Measurements from ENCODE around the gene CDH6. TPM values are rescaled to one million over a fixed set of nuclear protein-coding genes. Genes with fewer than 3 reads are reported as not detected.

Gene CDH6
- total and polyA plus RNA-seq, 10 of the 15 experiments (the other 5 are each of a cell fraction or from before 2014, with no cell fraction given): 0.01 TPM; not detected in 9

GRCh38 chr5:31218978-31219377 is 25.5 kb downstream of the CDH6 start:
- TF ChIP-seq RAD21 (IDR thresholded peaks at IDR 0.05; ENCODE audit: insufficient read depth, low read depth, low read length) (no peak), NFYA (IDR thresholded peaks at IDR 0.05; ENCODE audit: borderline replicate concordance, low read depth, low read length) (no peak), SMC3 (IDR thresholded peaks at IDR 0.05; ENCODE audit: borderline replicate concordance, low read length) (no peak), EED (IDR thresholded peaks at IDR 0.05; ENCODE audit: low read depth) (no peak), SIN3A (IDR thresholded peaks at IDR 0.05; ENCODE audit: low read depth, low read length) (no peak), NRF1 (conservative IDR thresholded peaks at IDR 0.05; ENCODE audit: low read depth, low read length) (no peak), KDM1A (IDR thresholded peaks at IDR 0.05; ENCODE audit: borderline replicate concordance) (no peak), CHD2 (IDR thresholded peaks at IDR 0.05; ENCODE audit: borderline replicate concordance, low read depth, low read length) (no peak), ZBED1 (IDR thresholded peaks at IDR 0.05; ENCODE audit: borderline replicate concordance) (no peak), ATF3 (IDR thresholded peaks at IDR 0.05; ENCODE audit: borderline replicate concordance, extremely low read depth, low read depth, low read length) (no peak), RB1 (IDR thresholded peaks at IDR 0.05; ENCODE audit: borderline replicate concordance) (no peak), GABPA (IDR thresholded peaks at IDR 0.05; ENCODE audit: low read depth) (no peak), FOXK2 (IDR thresholded peaks at IDR 0.05) (no peak)
- TF ChIP-seq, protein P1, sequence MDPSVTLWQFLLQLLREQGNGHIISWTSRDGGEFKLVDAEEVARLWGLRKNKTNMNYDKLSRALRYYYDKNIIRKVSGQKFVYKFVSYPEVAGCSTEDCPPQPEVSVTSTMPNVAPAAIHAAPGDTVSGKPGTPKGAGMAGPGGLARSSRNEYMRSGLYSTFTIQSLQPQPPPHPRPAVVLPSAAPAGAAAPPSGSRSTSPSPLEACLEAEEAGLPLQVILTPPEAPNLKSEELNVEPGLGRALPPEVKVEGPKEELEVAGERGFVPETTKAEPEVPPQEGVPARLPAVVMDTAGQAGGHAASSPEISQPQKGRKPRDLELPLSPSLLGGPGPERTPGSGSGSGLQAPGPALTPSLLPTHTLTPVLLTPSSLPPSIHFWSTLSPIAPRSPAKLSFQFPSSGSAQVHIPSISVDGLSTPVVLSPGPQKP (IDR thresholded peaks at IDR 0.05; ENCODE audit: low read depth, low read length): no peak
- TF ChIP-seq, protein P2, sequence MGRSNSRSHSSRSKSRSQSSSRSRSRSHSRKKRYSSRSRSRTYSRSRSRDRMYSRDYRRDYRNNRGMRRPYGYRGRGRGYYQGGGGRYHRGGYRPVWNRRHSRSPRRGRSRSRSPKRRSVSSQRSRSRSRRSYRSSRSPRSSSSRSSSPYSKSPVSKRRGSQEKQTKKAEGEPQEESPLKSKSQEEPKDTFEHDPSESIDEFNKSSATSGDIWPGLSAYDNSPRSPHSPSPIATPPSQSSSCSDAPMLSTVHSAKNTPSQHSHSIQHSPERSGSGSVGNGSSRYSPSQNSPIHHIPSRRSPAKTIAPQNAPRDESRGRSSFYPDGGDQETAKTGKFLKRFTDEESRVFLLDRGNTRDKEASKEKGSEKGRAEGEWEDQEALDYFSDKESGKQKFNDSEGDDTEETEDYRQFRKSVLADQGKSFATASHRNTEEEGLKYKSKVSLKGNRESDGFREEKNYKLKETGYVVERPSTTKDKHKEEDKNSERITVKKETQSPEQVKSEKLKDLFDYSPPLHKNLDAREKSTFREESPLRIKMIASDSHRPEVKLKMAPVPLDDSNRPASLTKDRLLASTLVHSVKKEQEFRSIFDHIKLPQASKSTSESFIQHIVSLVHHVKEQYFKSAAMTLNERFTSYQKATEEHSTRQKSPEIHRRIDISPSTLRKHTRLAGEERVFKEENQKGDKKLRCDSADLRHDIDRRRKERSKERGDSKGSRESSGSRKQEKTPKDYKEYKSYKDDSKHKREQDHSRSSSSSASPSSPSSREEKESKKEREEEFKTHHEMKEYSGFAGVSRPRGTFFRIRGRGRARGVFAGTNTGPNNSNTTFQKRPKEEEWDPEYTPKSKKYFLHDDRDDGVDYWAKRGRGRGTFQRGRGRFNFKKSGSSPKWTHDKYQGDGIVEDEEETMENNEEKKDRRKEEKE (IDR thresholded peaks at IDR 0.05): no peak
- TF ChIP-seq, protein P3, sequence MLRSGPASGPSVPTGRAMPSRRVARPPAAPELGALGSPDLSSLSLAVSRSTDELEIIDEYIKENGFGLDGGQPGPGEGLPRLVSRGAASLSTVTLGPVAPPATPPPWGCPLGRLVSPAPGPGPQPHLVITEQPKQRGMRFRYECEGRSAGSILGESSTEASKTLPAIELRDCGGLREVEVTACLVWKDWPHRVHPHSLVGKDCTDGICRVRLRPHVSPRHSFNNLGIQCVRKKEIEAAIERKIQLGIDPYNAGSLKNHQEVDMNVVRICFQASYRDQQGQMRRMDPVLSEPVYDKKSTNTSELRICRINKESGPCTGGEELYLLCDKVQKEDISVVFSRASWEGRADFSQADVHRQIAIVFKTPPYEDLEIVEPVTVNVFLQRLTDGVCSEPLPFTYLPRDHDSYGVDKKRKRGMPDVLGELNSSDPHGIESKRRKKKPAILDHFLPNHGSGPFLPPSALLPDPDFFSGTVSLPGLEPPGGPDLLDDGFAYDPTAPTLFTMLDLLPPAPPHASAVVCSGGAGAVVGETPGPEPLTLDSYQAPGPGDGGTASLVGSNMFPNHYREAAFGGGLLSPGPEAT (IDR thresholded peaks at IDR 0.05; ENCODE audit: low read depth): no peak
- CTCF ChIA-PET: interaction anchor here (2.0 to 3.3 kb wide), 2 partner anchors 13 to 33 kb away, joined by 6 to 22 read pairs; no protein-coding TSS in a partner anchor

More at GRCh38 chr5:31218978-31219377, 25.5 kb downstream of the CDH6 start:
- no peak overlapping the region for H3K4me3 ChIP-seq
- no peak overlapping the region for H2AFZ ChIP-seq (ENCODE audit: control insufficient read depth, low read depth, low read length)
- H3K4me2 ChIP-seq (ENCODE audit: control insufficient read depth, insufficient read depth): no peak overlapping the region
- H3K36me3 ChIP-seq (ENCODE audit: control insufficient read depth in 2 of 2, insufficient read depth in 2 of 2, low read length in 1 of 2): no peaks in the 10 kb centered on the region
- FAIRE-seq (no peak), ATAC-seq (no peak), DNase-seq (ENCODE audit: low read depth, low spot score) (no peak)
- WGBS (ENCODE audit: insufficient coverage, insufficient replicate concordance, low lambda C conversion rate, missing lambda C conversion rate): 14% methylated on average over 3 of the region's 3 CpGs
- in situ Hi-C loops (cut with MboI): no loop called here
- intact Hi-C loops (cut with micrococcal nuclease; ENCODE audit: unreplicated experiment): no loop called here
- no peak overlapping the region for H3K27ac ChIP-seq (ENCODE audit: control insufficient read depth, insufficient read depth)
- ChIA-PET POLR2A (no interaction called here), RAD21 (ENCODE audit: unreplicated experiment) (no interaction called here), SMC1A (ENCODE audit: uncharacterized antibody, unreplicated experiment) (no interaction called here)
- no peak overlapping the region for H3K9ac ChIP-seq (ENCODE audit: control insufficient read depth, insufficient read depth, low read length)
- H3K27me3 ChIP-seq (replicated peaks in 1 of 2; ENCODE audit: control insufficient read depth in 2 of 2, insufficient read depth in 2 of 2, low read length in 1 of 2): no peaks in the 10 kb centered on the region
- H3K79me2 ChIP-seq (ENCODE audit: control insufficient read depth, insufficient read depth, low read length): no peaks in the 10 kb centered on the region
- no TSS peak for BruUV-seq (replicated peaks)
- no peaks in the 10 kb centered on the region for H4K20me1 ChIP-seq (ENCODE audit: control insufficient read depth, insufficient read depth)
- no peaks in the 10 kb centered on the region for H3K9me3 ChIP-seq (replicated peaks; ENCODE audit: control insufficient read depth, insufficient read depth, low read length)
- no peaks in the 10 kb centered on the region for H3K4me1 ChIP-seq (ENCODE audit: control insufficient read depth, insufficient read depth, low read length)
